HEK293T (cell line): ENCODE measurements around the gene MTA2.

Source experiments
- BHLHE40 ChIP-seq: fragments of 450-650 bp; IDR thresholded peaks from 2 replicates; pipeline ENCODE4 v1.6.1; 2016; ENCODE audit warnings: mild to moderate bottlenecking, moderate library complexity, borderline replicate concordance
- FOXA1 ChIP-seq: fragments of 450-650 bp; IDR thresholded peaks from 2 replicates; pipeline ENCODE4 v1.6.1; 2016; ENCODE audit warnings: mild to moderate bottlenecking
- FOXK2 ChIP-seq: fragments of 450-650 bp; IDR thresholded peaks from 2 replicates; pipeline ENCODE4 v1.6.1; 2016; ENCODE audit warnings: mild to moderate bottlenecking
- L3MBTL2 ChIP-seq: fragments of 450-650 bp; conservative IDR thresholded peaks from 2 replicates; pipeline ENCODE4 v1.6.1; 2016; ENCODE audit warnings: mild to moderate bottlenecking
- SP1 ChIP-seq: fragments of 450-650 bp; IDR thresholded peaks from 2 replicates; pipeline ENCODE4 v1.6.1; 2017
- TARDBP ChIP-seq: fragments of 450-650 bp; IDR thresholded peaks from 2 replicates; pipeline ENCODE4 v1.6.1; 2016
- TF ChIP-seq, protein P1 (sequence below): fragments of 450-650 bp; IDR thresholded peaks from 2 replicates; pipeline ENCODE4 v1.6.1; 2016

DNA sequence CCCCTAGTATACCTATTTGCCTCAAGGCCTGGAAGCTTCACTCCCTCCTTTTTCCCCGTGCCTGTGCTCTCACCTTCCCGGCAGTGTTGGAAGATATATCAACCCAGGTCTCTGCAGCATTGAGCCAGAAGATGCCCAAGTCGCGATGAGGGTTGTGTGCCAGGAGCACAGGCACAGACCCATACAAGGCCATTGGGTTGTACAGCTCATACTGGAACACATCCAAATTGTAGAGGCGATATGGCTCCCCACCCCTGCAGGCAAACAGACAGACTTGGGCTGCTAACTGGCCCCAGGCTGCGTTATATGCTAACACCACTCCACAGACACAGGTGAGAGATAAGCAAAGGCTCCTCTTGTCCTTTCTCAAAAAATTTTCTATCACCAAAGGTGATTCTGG is 30.8 kb upstream of the MTA2 start:
- TF ChIP-seq, protein P1, sequence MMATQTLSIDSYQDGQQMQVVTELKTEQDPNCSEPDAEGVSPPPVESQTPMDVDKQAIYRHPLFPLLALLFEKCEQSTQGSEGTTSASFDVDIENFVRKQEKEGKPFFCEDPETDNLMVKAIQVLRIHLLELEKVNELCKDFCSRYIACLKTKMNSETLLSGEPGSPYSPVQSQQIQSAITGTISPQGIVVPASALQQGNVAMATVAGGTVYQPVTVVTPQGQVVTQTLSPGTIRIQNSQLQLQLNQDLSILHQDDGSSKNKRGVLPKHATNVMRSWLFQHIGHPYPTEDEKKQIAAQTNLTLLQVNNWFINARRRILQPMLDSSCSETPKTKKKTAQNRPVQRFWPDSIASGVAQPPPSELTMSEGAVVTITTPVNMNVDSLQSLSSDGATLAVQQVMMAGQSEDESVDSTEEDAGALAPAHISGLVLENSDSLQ: no peak
- no peak for TF ChIP-seq SP1
- no peak for TF ChIP-seq FOXK2
- TF ChIP-seq TARDBP: no peak
- TF ChIP-seq L3MBTL2: no peak
- no peak for TF ChIP-seq FOXA1
- no peak for TF ChIP-seq BHLHE40
